ENCODE measurements around the gene KRTAP10-1. TPM values are rescaled to one million over a fixed set of nuclear protein-coding genes. Genes with fewer than 3 reads are reported as not detected.

KRTAP10-1 gene
- total and polyA plus RNA-seq, 2 of the 13 experiments (the other 11 are each of a cell fraction or from before 2014, with no cell fraction given), result not detected

- TF ChIP-seq ZNF280B (CRISPR knock-in tag; IDR thresholded peaks at IDR 0.05; ENCODE audit: borderline replicate concordance) (0 out of 2 replicates have a peak, but pooled peaks have one; percentile 44), PHF5A (CRISPR knock-in tag; IDR thresholded peaks at IDR 0.05; ENCODE audit: low read depth, unreplicated experiment) (peak; percentile 46), ZMYM3 (CRISPR knock-in tag; IDR thresholded peaks at IDR 0.05) (no peak), FOSL2 (CRISPR knock-in tag; IDR thresholded peaks at IDR 0.05) (peak; percentile 21; the same call in 1 of the 2 replicates), ZFP36L2 (CRISPR knock-in tag; IDR thresholded peaks at IDR 0.05) (no peak), GATAD1 (CRISPR knock-in tag; IDR thresholded peaks at IDR 0.05) (peak; percentile 89), HDAC1 (CRISPR knock-in tag; IDR thresholded peaks at IDR 0.05) (0 out of 2 replicates have a peak, but pooled peaks have one; percentile 19), ZNF879 (CRISPR knock-in tag; IDR thresholded peaks at IDR 0.05) (no peak), ZNF431 (CRISPR knock-in tag; IDR thresholded peaks at IDR 0.05; ENCODE audit: borderline replicate concordance, low read depth) (peak; percentile 14; the same call in 1 of the 2 replicates), ZNF598 (CRISPR knock-in tag; IDR thresholded peaks at IDR 0.05; ENCODE audit: borderline replicate concordance) (0 out of 2 replicates have a peak, but pooled peaks have one; percentile 48), ZNF644 (CRISPR knock-in tag; IDR thresholded peaks at IDR 0.05; ENCODE audit: low read depth) (no peak), ZNF17 (CRISPR knock-in tag; IDR thresholded peaks at IDR 0.05) (no peak), ZNF331 (CRISPR knock-in tag; IDR thresholded peaks at IDR 0.05) (no peak), ZNF510 (CRISPR knock-in tag; IDR thresholded peaks at IDR 0.05; ENCODE audit: low read depth) (0 out of 2 replicates have a peak, but pooled peaks have one; percentile 37), TFE3 (CRISPR knock-in tag; IDR thresholded peaks at IDR 0.05) (peak; percentile 87), ZMAT3 (CRISPR knock-in tag; conservative IDR thresholded peaks at IDR 0.05) (no peak), IRF9 (CRISPR knock-in tag; IDR thresholded peaks at IDR 0.05; ENCODE audit: borderline replicate concordance) (0 out of 2 replicates have a peak, but pooled peaks have one; percentile 32), AGO1 (IDR thresholded peaks at IDR 0.05; ENCODE audit: low read depth, low read length, poor library complexity, severe bottlenecking) (peak; percentile 77), ZNF256 (CRISPR knock-in tag; conservative IDR thresholded peaks at IDR 0.05) (no peak), SALL2 (CRISPR knock-in tag; IDR thresholded peaks at IDR 0.05) (peak; percentile 45; the same call in 1 of the 2 replicates), MED1 (CRISPR knock-in tag; IDR thresholded peaks at IDR 0.05) (peak; percentile 60; the same call in 1 of the 2 replicates), GATAD2A (CRISPR knock-in tag; IDR thresholded peaks at IDR 0.05) (0 out of 2 replicates have a peak, but pooled peaks have one; percentile 10), ZNF282 (IDR thresholded peaks at IDR 0.05; ENCODE audit: partially characterized antibody) (no peak), ZNF263 (CRISPR knock-in tag; IDR thresholded peaks at IDR 0.05) (0 out of 2 replicates have a peak, but pooled peaks have one; percentile 27), ZNF430 (CRISPR knock-in tag; IDR thresholded peaks at IDR 0.05) (no peak), GMEB1 (CRISPR knock-in tag; IDR thresholded peaks at IDR 0.05; ENCODE audit: borderline replicate concordance) (no peak)
These were observed 22.7 kb downstream of the KRTAP10-1 start (continued) for GRCh38 chr21:44517175-44517899.

Data from HepG2 (cell line).